Measurements from ENCODE around the gene C11orf21.

DNA sequence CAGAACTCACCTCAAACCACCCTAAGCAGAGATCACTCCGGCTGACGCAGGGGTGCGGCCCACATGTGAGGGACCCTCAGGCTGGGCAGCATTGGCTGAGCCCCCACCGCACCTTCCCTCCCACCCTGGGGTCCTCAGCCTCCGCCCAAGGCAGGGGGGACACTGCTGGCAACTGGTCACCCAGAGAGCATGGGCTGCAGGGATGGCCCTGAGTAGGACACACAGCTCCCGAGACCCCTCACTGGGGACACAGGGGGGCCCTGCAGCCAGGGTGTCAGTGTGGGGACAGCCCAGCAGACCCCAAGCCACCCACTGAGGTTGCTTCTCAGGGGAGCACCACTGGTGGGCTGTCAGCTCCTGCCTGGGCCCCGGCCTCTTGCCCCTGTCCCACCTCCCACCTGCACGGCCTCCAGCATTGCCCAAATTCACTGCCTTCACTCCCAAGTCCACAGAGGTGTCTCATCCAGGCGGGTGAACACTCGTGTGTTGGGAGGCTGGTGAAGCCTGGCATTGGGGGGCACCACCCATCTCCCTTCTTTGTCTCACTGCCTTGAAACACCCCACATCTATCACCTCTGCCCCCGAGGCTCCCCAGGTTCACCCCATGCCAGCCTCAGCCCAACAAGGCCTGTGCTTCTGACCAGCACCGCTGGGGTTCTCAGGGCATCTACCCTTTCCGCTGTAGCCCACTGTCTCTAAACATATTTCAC, 4.7 kb downstream of the C11orf21 start:
- TF ChIP-seq, protein P1, sequence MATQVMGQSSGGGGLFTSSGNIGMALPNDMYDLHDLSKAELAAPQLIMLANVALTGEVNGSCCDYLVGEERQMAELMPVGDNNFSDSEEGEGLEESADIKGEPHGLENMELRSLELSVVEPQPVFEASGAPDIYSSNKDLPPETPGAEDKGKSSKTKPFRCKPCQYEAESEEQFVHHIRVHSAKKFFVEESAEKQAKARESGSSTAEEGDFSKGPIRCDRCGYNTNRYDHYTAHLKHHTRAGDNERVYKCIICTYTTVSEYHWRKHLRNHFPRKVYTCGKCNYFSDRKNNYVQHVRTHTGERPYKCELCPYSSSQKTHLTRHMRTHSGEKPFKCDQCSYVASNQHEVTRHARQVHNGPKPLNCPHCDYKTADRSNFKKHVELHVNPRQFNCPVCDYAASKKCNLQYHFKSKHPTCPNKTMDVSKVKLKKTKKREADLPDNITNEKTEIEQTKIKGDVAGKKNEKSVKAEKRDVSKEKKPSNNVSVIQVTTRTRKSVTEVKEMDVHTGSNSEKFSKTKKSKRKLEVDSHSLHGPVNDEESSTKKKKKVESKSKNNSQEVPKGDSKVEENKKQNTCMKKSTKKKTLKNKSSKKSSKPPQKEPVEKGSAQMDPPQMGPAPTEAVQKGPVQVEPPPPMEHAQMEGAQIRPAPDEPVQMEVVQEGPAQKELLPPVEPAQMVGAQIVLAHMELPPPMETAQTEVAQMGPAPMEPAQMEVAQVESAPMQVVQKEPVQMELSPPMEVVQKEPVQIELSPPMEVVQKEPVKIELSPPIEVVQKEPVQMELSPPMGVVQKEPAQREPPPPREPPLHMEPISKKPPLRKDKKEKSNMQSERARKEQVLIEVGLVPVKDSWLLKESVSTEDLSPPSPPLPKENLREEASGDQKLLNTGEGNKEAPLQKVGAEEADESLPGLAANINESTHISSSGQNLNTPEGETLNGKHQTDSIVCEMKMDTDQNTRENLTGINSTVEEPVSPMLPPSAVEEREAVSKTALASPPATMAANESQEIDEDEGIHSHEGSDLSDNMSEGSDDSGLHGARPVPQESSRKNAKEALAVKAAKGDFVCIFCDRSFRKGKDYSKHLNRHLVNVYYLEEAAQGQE (IDR thresholded peaks at IDR 0.05; ENCODE audit: insufficient replicate concordance, low read depth), result no peak
- no peak for TF ChIP-seq POLR2AphosphoS5 (IDR thresholded peaks at IDR 0.05; ENCODE audit: low read depth)
